Kidney epithelial cell (primary cell): ENCODE measurements around the gene RPS19. TPM values are rescaled to one million over a fixed set of nuclear protein-coding genes. Genes with fewer than 3 reads are reported as not detected.

ENCODE experiments used
- DNase-seq: peaks from one replicate; pipeline ENCODE4 v3.0.0-alpha.2; 2010; ENCODE audit warnings: low read depth
- H3K27me3 ChIP-seq: 2 replicates; pipeline ENCODE4 v1.6.0; 2011; ENCODE audit warnings: low read length; ENCODE audit not compliant: control insufficient read depth, insufficient read depth
- H3K36me3 ChIP-seq: 2 replicates; pipeline ENCODE4 v1.5.1; 2011; ENCODE audit warnings: low read length; ENCODE audit not compliant: control insufficient read depth, insufficient read depth
- H3K4me3 ChIP-seq: 2 replicates; pipeline ENCODE4 v1.5.1; 2011; ENCODE audit warnings: low read depth, mild to moderate bottlenecking, control low read depth, low read length
- total RNA-seq: library from RNA; depleted of rRNA; stranded (reverse); fragments of >200 nt; gene quantifications from 2 replicates; pipeline ENCODE4 v1.2.3, GENCODE V29; 2015
- TF ChIP-seq, protein P1 (sequence below): IDR thresholded peaks from 2 replicates; pipeline ENCODE4 v1.5.1; 2011; ENCODE audit warnings: mild to moderate bottlenecking, moderate library complexity, low read length, control low read depth, inconsistent platforms; ENCODE audit not compliant: insufficient read depth, poor library complexity, severe bottlenecking

Gene RPS19
- total RNA-seq, 1 donor from 2014 or later: 1,699 TPM

DNA sequence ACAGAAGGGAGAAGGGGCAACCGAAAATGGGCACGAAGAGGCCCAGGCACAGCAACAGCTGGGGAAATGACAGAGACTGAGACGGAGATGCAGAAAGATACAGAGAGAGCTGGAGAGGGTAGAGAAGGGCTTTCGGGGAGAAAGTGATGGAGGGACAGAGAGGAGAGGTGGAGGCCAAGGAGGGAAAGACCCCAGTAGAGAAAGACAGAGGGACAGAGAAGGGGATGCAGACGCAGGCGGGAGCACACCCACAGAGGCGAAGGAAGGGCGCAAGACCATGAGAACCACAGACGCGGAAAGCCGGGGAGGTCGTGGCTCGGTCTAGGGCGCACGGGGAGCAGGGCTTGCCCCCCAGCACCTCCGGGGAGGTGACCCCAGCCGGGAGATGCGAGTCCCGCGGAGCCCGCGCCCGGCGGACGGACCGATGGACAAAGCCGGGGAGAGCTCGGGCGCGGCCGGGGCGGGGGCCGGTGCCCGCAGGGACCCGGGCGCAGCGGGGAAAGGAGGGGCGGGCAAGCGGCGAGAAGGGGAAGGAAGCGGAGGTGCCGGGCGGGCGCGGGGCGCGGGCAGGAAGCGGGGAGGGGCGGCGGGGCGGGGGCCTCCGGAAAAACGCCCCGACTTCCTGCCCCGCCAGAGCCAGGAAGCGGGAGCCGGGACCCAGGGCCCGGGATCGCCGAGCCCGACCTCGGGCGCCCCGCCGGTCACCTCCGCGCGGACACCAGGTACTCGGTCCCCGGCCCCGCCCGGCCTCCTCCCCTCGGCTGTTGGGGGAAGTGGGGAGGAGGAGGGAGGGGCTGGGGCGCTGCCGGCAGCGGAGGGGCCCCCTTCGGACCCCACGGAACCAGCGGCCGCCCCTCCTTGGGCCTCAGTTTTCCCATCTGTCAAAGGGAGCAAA is 22.8 kb downstream of the RPS19 start, which contains the start of gene ARHGEF1:
Gene ARHGEF1 (plus strand): TSS at position 617 of the 895 bp plus-strand sequence. CDS start 4,899 bp downstream, outside the sequence.
- H3K27me3 ChIP-seq: peaks cover 6% of the 10 kb centered on the region
- no peak for DNase-seq
- TF ChIP-seq, protein P1, sequence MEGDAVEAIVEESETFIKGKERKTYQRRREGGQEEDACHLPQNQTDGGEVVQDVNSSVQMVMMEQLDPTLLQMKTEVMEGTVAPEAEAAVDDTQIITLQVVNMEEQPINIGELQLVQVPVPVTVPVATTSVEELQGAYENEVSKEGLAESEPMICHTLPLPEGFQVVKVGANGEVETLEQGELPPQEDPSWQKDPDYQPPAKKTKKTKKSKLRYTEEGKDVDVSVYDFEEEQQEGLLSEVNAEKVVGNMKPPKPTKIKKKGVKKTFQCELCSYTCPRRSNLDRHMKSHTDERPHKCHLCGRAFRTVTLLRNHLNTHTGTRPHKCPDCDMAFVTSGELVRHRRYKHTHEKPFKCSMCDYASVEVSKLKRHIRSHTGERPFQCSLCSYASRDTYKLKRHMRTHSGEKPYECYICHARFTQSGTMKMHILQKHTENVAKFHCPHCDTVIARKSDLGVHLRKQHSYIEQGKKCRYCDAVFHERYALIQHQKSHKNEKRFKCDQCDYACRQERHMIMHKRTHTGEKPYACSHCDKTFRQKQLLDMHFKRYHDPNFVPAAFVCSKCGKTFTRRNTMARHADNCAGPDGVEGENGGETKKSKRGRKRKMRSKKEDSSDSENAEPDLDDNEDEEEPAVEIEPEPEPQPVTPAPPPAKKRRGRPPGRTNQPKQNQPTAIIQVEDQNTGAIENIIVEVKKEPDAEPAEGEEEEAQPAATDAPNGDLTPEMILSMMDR: no peak
- no peaks in the 10 kb centered on the region for H3K36me3 ChIP-seq
- peak within 1 kb of the TSS; percentile 67 for H3K4me3 ChIP-seq

DNA sequence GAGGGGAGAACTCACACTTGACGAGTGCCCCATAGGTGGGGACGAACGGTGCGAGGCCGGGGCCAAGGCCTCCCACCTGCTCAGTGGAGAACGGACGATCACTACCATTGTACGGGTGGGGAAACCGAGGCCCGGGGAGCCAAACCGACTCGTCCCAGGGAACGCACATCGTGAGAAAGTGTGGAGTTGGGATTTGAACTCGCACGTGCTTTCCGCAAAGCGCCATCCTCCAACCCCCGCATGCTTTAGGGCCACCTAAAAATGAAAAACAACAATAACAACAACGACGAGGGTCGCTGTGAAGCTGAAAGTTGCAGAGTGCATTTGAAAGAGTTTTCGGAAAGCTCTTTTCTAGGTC is 23.4 kb downstream of the RPS19 start:
- Histone ChIP-seq H3K27me3 (peaks cover 2% of the 10 kb centered on the region), H3K36me3 (no peaks in the 10 kb centered on the region), H3K4me3 (peak overlapping the region; percentile 67)
- TF ChIP-seq, protein P1: no peak
- DNase-seq: no peak

DNA sequence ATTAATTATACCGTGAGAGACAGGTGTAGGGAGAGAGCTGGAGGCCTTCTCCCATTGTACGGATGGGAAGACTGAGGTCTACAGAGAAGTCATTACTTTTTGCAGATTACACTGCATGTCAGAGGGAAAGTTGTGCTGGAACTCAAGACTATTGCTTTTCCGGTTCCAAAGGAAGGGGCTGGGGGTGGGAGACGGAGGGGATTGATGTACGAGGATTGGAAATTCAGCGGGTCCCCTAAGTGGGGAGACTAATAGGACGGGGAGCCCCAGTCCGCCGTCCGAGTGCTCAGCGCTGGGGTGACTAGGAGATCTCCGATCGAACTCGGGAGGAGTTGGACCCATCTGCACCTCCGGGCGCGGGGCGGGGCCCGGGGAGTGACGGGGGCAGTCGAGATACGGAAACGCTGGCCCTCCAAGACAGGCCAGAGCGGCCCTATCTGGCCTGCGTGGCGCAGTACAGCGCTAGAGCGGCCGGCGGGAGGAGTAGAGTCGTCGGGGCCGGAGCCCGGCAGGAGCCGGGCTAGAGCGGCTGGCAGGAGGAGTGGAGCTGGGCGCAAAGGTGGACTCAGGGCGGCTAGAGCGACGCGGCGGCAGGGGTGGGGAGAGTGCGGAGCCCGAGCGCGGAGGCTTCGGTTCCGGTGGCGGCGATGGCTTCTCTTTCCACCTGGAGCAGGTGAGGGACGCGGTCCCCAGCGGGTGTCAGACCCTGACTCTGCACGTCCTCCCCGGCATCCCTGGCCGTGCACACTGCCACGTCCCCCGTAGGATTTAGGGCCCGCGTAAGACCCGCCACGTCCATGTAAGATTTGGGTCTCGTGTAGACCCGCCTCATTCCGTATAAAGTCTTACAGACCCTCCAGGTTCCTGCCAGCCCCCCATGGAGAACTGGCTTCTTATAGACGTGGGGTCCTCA is 24.0 kb downstream of the RPS19 start:
- DNase-seq: peak; percentile 69
- Histone ChIP-seq H3K27me3 (no peaks in the 10 kb centered on the region), H3K4me3 (peak overlapping the region; percentile 67), H3K36me3 (peaks cover 2% of the 10 kb centered on the region)
- TF ChIP-seq, protein P1: peak; percentile 7

DNA sequence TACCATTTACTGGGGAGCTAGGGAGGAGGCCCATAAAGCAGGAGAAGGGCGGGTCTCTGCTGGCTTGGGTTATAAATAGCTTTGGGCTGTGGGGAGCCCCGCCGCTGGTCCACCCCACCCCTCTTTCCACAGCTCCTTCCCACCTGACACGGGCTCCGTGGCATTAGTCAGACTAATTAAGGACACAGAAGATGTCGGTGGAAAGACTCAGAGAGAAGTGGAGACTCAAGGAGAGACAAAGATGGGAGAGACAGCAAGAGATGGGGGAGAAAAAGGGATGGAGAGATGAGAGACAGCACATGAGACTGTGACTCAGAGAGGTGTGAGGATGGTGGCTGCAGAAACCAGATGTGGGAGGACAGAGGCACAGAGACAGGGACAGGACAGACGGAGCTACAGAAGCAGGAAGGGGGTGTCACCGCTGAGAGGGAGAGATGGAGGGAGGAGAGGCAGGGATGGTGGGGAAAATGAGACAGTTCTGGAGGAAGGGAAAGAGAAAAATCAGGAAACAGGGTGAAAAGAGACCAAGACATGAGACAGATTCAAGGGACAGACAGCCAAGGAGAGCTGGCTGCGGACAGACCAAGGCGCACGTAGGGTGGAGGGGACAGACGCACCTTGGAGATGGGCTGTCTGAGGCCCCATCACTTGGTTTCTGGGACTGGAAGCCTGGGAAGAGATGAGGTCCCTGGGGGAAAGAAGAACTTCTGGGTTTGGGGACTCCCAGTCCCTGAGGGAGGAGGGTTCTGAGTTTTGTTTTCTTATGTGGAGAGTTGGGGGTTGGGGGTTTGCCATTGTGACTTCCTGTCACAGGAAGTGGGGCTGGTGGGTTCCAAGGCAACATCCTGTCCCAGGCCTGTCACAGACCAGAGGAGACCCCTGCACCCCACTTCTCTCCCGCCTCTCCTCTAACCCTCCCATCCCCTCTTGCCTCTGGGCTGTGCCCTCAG is 27.0 kb downstream of the RPS19 start:
- Histone ChIP-seq H3K36me3 (peaks cover 2% of the 10 kb centered on the region), H3K4me3 (no peak overlapping the region), H3K27me3 (no peaks in the 10 kb centered on the region)
- DNase-seq: no peak
- TF ChIP-seq, protein P1: no peak

DNA sequence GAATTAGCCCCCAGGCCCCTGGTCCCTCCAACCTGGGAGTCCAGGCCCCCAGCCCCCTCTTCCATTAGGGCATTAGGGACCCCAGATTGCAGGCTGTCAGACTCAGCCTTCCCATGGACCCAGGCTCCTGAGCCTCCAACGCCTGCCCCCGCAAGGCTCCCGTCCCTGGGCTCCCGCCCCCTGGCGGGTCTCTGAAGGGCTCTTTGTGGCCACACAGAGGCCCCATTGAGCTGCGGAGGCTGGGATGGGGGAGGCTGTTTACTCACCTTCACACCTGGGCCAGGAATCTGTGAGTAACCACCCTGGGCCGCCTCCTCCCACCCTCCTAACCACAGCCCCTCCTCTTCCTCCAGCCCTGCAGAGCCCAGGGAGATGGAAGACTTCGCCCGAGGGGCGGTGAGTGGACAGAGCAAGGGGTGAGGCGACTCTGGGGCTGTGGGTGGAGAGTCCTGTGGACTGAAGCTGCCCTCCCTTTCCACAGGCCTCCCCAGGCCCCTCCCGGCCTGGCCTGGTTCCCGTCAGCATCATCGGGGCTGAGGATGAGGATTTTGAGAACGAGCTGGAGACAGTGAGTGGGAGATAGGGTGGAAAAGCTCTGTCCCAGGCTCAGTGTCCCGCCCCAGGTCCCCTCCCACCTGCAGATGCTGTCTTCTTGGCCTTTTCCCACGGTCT is 27.8 kb downstream of the RPS19 start:
- TF ChIP-seq, protein P1: peak; percentile 76
- no peaks in the 10 kb centered on the region for H3K27me3 ChIP-seq
- DNase-seq: peak; percentile 86
- no peak overlapping the region for H3K4me3 ChIP-seq
- peaks cover 2% of the 10 kb centered on the region for H3K36me3 ChIP-seq
